Measurements from ENCODE around the gene JUP. TPM values are rescaled to one million over a fixed set of nuclear protein-coding genes. Genes with fewer than 3 reads are reported as not detected.

JUP gene
- total and polyA plus RNA-seq, 7 donors: 22.2 to 494 (median 40.3) TPM

GRCh38 chr17:41810659-41811548, 24.4 kb upstream of the JUP start:
- peak overlapping the region; percentile 51 to 88 (median 74) for H3K4me3 ChIP-seq
- H3K27me3 ChIP-seq: no peaks in the 10 kb centered on the region
- intact Hi-C loops (cut with DNase I): loop anchor here (5.0 kb wide), 1 partner anchor 106 kb away; the partner anchor contains the start of gene ACLY
- TF ChIP-seq EP300 (IDR thresholded peaks at IDR 0.05): no peak
- TF ChIP-seq, protein P1, sequence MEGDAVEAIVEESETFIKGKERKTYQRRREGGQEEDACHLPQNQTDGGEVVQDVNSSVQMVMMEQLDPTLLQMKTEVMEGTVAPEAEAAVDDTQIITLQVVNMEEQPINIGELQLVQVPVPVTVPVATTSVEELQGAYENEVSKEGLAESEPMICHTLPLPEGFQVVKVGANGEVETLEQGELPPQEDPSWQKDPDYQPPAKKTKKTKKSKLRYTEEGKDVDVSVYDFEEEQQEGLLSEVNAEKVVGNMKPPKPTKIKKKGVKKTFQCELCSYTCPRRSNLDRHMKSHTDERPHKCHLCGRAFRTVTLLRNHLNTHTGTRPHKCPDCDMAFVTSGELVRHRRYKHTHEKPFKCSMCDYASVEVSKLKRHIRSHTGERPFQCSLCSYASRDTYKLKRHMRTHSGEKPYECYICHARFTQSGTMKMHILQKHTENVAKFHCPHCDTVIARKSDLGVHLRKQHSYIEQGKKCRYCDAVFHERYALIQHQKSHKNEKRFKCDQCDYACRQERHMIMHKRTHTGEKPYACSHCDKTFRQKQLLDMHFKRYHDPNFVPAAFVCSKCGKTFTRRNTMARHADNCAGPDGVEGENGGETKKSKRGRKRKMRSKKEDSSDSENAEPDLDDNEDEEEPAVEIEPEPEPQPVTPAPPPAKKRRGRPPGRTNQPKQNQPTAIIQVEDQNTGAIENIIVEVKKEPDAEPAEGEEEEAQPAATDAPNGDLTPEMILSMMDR (IDR thresholded peaks at IDR 0.05): no peak
- TF ChIP-seq POLR2AphosphoS5 (IDR thresholded peaks at IDR 0.05): no peak
- TF ChIP-seq POLR2A (IDR thresholded peaks at IDR 0.05): no peak
- peak overlapping the region; percentile 80 to 84 (median 80) for H3K27ac ChIP-seq
- no peaks in the 10 kb centered on the region for H3K9me3 ChIP-seq
- DNase-seq: peak; percentile 72
- peaks cover 0 to 48% (median 38%) of the 10 kb centered on the region in 4 donors for H3K4me1 ChIP-seq
- no peaks in the 10 kb centered on the region for H3K36me3 ChIP-seq
- 33 to 36% methylated on average over 58 of the region's 58 CpGs for WGBS, 2 donors

DNA sequence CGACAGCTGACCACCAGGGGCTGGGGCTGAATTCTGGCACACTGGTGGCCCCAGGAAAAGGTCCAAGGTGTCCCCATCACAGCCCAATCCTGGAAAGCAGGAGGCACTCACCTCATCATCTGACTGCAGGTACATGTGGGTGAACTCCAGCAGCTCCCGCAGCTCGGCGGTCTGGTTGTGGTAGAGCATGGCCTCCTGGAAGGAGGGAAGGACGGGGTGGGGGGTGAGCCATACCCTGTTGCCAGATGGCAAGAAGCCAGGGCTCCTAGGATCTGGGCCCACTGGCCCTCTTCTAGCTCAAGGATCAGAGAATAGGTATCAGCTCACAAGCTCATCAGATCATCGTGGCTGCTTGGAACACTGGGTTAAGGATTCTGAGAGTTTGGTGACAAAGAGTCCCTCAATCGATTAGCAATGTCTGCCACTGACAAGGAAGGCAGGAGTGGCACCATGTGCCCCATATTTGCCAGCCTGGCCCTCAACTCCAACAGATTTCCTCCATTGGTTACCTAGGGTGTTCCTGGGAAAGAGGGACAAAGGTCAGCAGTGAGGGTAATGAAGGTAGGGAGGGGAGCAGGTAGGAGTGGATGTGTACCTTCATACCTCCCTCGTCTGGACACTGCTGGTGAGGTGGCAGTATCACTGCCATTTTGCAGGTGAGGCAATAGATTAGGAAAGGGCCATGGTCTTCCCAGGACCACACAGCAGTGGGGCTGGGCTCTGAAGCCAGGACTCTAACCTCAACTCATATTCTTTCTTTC, 20.4 kb upstream of the JUP start:
- Histone ChIP-seq H3K4me3 (no peak overlapping the region), H3K36me3 (no peaks in the 10 kb centered on the region), H3K27me3 (no peaks in the 10 kb centered on the region), H3K4me1 (peaks cover 0 to 22% (median 21%) of the 10 kb centered on the region in 4 donors), H3K27ac (no peak overlapping the region), H3K9me3 (no peaks in the 10 kb centered on the region)
- intact Hi-C loops (cut with DNase I): no loop called here
- 72 to 90% methylated on average over 8 of the region's 8 CpGs for WGBS, 2 donors
- TF ChIP-seq EP300 (IDR thresholded peaks at IDR 0.05) (no peak), POLR2AphosphoS5 (IDR thresholded peaks at IDR 0.05) (no peak), POLR2A (IDR thresholded peaks at IDR 0.05) (no peak)
- TF ChIP-seq, protein P1 (IDR thresholded peaks at IDR 0.05): no peak
- no peak for DNase-seq

DNA sequence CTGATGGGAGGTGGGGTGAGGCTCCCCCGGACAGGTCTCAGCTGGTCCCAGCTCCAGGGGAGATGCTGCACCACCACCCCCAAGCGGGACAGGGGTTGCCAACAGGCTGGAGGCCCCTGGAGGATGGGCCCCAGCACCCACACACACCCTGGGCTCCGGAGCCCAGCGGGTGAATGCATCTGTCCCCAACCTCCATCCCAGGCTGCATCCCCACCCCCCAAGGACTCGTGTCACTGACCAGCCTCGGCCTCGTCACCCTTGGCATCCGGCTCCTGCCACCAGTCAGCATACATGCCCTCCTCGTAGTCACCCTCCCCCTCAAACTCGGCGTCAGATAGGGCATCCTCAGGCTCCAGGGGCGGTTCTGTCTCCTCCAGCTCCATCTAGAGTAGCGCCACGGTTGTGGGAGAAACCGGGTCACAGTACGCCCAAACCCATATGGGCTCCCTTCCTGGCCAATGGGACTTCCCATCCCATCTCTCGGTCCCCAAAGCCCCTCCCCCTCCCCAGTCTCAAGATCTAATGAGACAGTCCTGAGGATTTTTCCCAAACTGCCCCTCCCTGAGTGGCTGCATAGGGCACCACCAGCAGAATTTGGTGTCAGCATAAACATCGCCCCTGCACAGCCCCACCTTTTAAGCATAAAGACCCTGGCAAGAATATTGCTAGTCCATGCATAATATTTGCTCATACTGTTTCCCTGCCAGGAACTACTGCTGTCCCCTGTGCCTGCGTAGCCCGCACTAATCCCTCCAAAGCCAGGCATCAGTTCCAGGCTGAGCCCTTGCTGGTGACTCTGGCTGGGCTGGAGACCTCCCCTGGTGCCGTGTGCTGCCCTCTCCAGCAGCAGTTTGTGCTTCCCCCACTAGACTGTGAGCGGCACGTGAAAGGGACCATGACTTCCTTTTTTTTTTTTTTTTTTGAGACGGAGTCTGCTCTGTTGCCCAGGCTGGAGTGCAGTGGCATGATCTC, 16.8 kb upstream of the JUP start:
- TF ChIP-seq POLR2AphosphoS5 (IDR thresholded peaks at IDR 0.05) (no peak), EP300 (IDR thresholded peaks at IDR 0.05) (no peak), POLR2A (IDR thresholded peaks at IDR 0.05) (no peak)
- TF ChIP-seq, protein P1 (IDR thresholded peaks at IDR 0.05): no peak
- Histone ChIP-seq H3K4me1 (peaks cover 0 to 12% (median 9%) of the 10 kb centered on the region in 4 donors), H3K4me3 (no peak overlapping the region), H3K9me3 (no peaks in the 10 kb centered on the region), H3K36me3 (no peaks in the 10 kb centered on the region), H3K27me3 (no peaks in the 10 kb centered on the region), H3K27ac (no peak overlapping the region)
- intact Hi-C loops (cut with DNase I): no loop called here
- WGBS, 2 donors: 74 to 82% methylated on average over 24 of the region's 24 CpGs
- no peak for DNase-seq
